ENCODE measurements around the gene ZNF791. TPM values are rescaled to one million over a fixed set of nuclear protein-coding genes. Genes with fewer than 3 reads are reported as not detected.
A peak's percentile ranks its signal among the peaks of the same experiment; 100 is the strongest.
"Not testable (repeated sequence)": the region's sequence is repeated elsewhere in the genome, so short reads cannot be mapped to it uniquely, and the experiment has no call there.

The ZNF791 gene
- total RNA-seq, result 10 to 100 TPM; 18.3 to 20.4 TPM

DNA sequence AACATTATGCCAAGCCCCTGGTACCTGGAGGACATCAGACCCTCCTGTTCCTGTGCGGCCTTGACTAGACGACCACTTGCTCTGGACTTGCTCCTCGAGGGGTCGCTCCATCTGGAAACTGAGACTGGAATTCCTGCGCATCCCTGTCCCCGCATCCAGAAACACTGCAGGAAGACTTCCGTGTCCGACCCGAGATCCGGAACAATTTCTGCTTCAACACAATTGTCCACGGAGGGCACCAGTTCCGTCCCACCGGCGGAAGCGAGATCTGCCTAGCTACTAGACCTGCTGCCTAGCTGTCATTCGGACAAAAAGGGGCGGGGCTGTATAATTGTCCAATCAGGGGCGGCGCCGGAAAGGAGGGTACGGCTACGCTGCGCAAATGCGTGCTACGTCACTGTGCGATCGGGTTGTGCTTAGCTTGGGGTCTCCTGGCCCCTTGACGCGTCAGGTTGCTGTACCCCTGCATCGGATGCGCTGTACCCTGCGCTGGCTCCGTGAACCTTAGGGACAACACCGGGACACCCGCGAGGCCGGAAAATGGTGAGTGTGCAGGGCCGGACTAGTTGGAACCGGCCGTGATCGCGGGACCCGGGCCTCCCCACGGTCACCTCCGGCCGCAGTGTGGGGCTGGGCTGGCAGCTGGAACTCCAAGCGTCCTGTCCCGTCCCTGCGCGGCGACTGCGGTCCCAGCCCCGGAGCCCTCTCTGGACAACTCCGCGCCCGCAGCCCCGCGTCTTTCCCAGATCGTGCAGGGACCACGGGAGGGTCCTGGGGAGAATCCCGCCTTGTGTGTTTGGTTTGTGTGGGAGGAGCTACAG lies at the start of gene ZNF791, which contains the start of gene ZNF490:
ZNF791 (plus strand) TSS at position 381 of the 821 bp plus-strand sequence; CDS start at position 541, 160 bp downstream.
ZNF490 (minus strand) TSS at position 274 of the 821 bp plus-strand sequence; CDS start at position 141, 133 bp downstream.
- TF ChIP-seq, protein P1, sequence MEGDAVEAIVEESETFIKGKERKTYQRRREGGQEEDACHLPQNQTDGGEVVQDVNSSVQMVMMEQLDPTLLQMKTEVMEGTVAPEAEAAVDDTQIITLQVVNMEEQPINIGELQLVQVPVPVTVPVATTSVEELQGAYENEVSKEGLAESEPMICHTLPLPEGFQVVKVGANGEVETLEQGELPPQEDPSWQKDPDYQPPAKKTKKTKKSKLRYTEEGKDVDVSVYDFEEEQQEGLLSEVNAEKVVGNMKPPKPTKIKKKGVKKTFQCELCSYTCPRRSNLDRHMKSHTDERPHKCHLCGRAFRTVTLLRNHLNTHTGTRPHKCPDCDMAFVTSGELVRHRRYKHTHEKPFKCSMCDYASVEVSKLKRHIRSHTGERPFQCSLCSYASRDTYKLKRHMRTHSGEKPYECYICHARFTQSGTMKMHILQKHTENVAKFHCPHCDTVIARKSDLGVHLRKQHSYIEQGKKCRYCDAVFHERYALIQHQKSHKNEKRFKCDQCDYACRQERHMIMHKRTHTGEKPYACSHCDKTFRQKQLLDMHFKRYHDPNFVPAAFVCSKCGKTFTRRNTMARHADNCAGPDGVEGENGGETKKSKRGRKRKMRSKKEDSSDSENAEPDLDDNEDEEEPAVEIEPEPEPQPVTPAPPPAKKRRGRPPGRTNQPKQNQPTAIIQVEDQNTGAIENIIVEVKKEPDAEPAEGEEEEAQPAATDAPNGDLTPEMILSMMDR (IDR thresholded peaks at IDR 0.05), result peak in 1 of 4 experiments; percentile 19
- TF ChIP-seq POLR2A (IDR thresholded peaks at IDR 0.05), result peak; percentile 84
- peak; percentile 99 for TF ChIP-seq POLR2AphosphoS5 (IDR thresholded peaks at IDR 0.05)
- peak; percentile 99 for DNase-seq (ENCODE audit: low spot score)
- H3K36me3 ChIP-seq, result no peaks in the 10 kb centered on the region
- no peaks in the 10 kb centered on the region for H3K27me3 ChIP-seq (replicated peaks; ENCODE audit: insufficient read depth)
- H3K4me3 ChIP-seq, result peak within 1 kb of the TSS; percentile 80 to 91
- under 1% methylated on average over 43 of the region's 61 CpGs for WGBS
- intact Hi-C loops (cut with DNase I), result loop anchor here (5.0 kb wide), 1 partner anchor 57 kb away; the partner anchor contains the start of genes MAN2B1 and WDR83
- H3K27ac ChIP-seq, result peak within 1 kb of the TSS; percentile 96 to 98
- H3K4me1 ChIP-seq (replicated peaks), result no peaks in the 10 kb centered on the region
- H3K9me3 ChIP-seq, result no peaks in the 10 kb centered on the region

DNA sequence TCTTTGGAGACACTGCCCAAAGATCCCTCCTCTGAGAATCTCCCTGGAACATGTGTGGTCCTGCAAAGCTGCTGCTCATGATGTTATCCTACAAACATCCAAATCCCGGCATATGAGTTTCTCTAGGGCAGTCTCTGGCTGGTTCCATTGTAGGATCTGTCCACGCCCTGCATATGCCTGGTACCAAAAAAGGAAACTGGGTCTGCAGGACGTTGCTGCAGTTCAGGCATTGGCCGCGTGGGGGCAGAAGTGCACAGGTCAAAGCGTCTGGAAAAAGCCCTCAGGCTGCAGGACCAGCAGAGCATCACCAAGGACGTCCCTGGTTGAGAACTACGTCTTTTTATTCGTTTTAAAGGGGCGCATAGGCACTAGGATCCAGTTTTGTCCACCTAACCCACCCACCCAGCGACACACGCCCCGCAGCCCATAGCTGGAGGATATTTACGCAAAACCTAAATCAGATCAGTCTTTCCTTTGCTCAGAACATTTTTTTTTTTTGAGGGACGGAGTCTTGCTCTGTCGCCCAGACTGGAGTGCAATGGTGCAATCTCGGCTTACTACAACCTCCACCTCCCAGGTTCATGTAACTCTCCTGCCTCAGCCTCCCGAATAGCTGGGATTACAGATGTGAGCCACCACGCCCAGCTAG lies 46.6 kb upstream of the ZNF791 start:
- Histone ChIP-seq H3K27me3 (replicated peaks; ENCODE audit: insufficient read depth) (no peaks in the 10 kb centered on the region), H3K27ac (no peak overlapping the region), H3K4me3 (no peak overlapping the region), H3K36me3 (no peaks in the 10 kb centered on the region), H3K9me3 (no peaks in the 10 kb centered on the region), H3K4me1 (replicated peaks) (no peaks in the 10 kb centered on the region)
- 15% methylated on average over 19 of the region's 19 CpGs for WGBS
- DNase-seq (ENCODE audit: low spot score), result peak; percentile 84
- intact Hi-C loops (cut with DNase I), result loop anchor here (2.0 kb wide), 1 partner anchor 109 kb away; no protein-coding TSS in a partner anchor
- peak; percentile 68 for TF ChIP-seq POLR2AphosphoS5 (IDR thresholded peaks at IDR 0.05)
- no peak for TF ChIP-seq POLR2A (IDR thresholded peaks at IDR 0.05)
- TF ChIP-seq, protein P1 (IDR thresholded peaks at IDR 0.05), result peak; percentile 76 to 92 (median 90)

DNA sequence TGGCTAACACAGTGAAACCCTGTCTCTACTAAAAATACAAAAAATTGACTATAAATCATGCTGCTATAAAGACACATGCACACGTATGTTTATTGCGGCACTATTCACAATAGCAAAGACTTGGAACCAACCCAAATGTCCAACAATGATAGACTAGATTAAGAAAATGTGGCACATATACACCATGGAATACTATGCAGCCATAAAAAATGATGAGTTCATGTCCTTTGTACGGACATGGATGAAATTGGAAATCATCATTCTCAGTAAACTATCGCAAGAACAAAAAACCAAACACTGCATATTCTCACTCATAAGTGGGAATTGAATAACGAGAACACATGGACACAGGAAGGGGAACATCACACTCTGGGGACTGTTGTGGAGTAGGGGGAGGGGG lies 44.3 kb upstream of the ZNF791 start:
- 91% methylated on average over 5 of the region's 5 CpGs for WGBS
- intact Hi-C loops (cut with DNase I), result not testable (repeated sequence)

DNA sequence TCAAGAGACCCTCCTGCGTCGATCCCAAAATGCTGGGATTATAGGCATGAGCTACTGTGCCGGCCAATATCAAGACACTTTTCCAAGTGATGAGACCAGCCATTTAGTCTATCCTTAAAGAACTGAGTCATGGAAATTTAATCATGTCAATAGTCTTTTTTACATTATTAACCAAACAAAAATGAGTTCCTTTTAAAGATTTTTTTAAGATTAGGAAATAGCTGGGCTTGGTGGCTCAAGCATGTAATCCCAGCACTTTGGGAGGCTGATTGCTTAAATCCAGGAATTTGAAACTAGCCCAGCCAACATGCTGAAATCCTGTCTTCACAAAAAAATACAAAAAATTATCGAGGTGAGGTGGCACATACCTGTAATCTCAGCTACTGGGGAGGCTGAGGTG lies 42.8 kb upstream of the ZNF791 start:
- 90% methylated on average over 4 of the region's 4 CpGs for WGBS
- TF ChIP-seq POLR2A (IDR thresholded peaks at IDR 0.05), result no peak
- TF ChIP-seq, protein P1 (IDR thresholded peaks at IDR 0.05), result no peak
- no peak for TF ChIP-seq POLR2AphosphoS5 (IDR thresholded peaks at IDR 0.05)
- Histone ChIP-seq H3K27me3 (replicated peaks; ENCODE audit: insufficient read depth) (no peaks in the 10 kb centered on the region), H3K9me3 (no peaks in the 10 kb centered on the region), H3K36me3 (no peaks in the 10 kb centered on the region), H3K4me1 (replicated peaks) (no peaks in the 10 kb centered on the region), H3K27ac (no peak overlapping the region), H3K4me3 (no peak overlapping the region)
- intact Hi-C loops (cut with DNase I), result no loop called here
- no peak for DNase-seq (ENCODE audit: low spot score)

More for the DNA sequence above, 44.3 kb upstream of the ZNF791 start:
- DNase-seq (ENCODE audit: low spot score); H3K27ac ChIP-seq; H3K27me3 ChIP-seq (replicated peaks; ENCODE audit: insufficient read depth); H3K4me1 ChIP-seq (replicated peaks); H3K9me3 ChIP-seq; H3K4me3 ChIP-seq; H3K36me3 ChIP-seq: not testable (repeated sequence)

DNA sequence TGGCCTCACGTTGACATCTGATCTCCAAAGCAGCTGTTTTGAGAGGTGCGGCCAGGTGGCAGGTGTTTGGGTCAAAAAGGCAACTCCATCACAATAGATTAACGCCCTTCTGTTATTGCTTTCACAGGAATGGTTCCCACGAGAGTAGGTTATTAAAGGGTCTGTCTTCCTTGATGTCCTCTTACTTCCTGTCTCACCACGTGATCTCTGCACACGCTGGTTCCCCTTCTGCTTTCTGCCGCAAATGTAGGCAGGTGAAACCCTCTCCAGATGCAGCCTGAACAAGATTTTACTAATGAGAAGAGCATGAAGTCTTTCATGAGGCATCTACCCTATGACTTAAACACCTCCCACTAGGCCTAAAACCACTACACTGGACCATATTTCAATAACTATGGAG lies 36.7 kb upstream of the ZNF791 start:
- intact Hi-C loops (cut with DNase I), result no loop called here
- no peak for DNase-seq (ENCODE audit: low spot score)
- no peaks in the 10 kb centered on the region for H3K4me1 ChIP-seq (replicated peaks)

More for the DNA sequence above, 36.7 kb upstream of the ZNF791 start:
- peaks cover 0 to 3% of the 10 kb centered on the region in 2 donors for H3K36me3 ChIP-seq
- H3K27ac ChIP-seq, result no peak overlapping the region
- 83% methylated on average over 7 of the region's 7 CpGs for WGBS
- H3K27me3 ChIP-seq (replicated peaks; ENCODE audit: insufficient read depth), result no peaks in the 10 kb centered on the region
- no peaks in the 10 kb centered on the region for H3K9me3 ChIP-seq
- TF ChIP-seq POLR2A (IDR thresholded peaks at IDR 0.05) (no peak), POLR2AphosphoS5 (IDR thresholded peaks at IDR 0.05) (no peak)
- TF ChIP-seq, protein P1 (IDR thresholded peaks at IDR 0.05), result no peak
- no peak overlapping the region for H3K4me3 ChIP-seq
